ENCODE results near the gene ZNF236.

DNA sequence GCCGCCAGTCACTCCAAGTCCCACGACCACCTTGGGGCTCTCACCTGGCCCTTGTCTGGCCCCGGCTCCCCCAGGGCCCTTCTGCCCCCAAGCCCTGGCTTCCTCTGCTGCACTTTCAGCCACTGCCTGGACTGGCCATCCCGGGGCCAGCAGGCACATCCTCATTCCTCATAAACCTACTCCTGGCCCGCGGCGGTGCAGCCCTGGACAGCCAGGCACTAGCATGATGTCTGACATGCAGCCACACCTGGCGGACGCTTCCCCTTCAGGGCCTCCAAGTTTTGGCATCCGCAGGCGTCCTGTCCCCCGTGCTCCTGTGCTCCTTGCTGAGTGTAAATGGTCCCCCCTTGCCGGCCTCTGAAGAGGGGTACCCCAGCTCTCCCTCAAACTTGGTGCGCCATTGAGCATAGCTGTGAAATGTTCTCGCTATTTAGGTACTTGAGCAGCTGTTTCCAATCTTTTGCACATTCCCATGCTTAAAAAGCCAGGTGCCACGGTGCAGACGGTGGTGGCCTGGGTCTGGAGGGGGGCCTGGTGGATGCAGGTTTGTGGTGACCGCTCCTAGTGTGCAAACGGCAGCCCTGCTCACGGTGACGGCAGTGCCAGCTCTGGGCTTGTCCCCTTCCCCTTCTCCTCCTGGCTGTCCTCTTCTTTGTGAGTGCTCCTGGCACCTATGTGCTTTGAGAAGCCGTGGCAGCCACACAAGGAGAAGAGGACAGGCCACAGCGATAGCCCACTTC, 186.4 kb downstream of the ZNF236 start:
- TF ChIP-seq, protein P1, sequence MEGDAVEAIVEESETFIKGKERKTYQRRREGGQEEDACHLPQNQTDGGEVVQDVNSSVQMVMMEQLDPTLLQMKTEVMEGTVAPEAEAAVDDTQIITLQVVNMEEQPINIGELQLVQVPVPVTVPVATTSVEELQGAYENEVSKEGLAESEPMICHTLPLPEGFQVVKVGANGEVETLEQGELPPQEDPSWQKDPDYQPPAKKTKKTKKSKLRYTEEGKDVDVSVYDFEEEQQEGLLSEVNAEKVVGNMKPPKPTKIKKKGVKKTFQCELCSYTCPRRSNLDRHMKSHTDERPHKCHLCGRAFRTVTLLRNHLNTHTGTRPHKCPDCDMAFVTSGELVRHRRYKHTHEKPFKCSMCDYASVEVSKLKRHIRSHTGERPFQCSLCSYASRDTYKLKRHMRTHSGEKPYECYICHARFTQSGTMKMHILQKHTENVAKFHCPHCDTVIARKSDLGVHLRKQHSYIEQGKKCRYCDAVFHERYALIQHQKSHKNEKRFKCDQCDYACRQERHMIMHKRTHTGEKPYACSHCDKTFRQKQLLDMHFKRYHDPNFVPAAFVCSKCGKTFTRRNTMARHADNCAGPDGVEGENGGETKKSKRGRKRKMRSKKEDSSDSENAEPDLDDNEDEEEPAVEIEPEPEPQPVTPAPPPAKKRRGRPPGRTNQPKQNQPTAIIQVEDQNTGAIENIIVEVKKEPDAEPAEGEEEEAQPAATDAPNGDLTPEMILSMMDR (IDR thresholded peaks at IDR 0.05; ENCODE audit: poor library complexity) = no peak
- TF ChIP-seq EZH2 (IDR thresholded peaks at IDR 0.05; ENCODE audit: borderline replicate concordance) = no peak
